ENCODE data around the gene ACOX2. TPM values are rescaled to one million over a fixed set of nuclear protein-coding genes. Genes with fewer than 3 reads are reported as not detected.

ACOX2 gene
- total and polyA plus RNA-seq, 2 of the 13 experiments (the other 11 are each of a cell fraction or from before 2014, with no cell fraction given): 42.6 to 98.5 TPM

DNA sequence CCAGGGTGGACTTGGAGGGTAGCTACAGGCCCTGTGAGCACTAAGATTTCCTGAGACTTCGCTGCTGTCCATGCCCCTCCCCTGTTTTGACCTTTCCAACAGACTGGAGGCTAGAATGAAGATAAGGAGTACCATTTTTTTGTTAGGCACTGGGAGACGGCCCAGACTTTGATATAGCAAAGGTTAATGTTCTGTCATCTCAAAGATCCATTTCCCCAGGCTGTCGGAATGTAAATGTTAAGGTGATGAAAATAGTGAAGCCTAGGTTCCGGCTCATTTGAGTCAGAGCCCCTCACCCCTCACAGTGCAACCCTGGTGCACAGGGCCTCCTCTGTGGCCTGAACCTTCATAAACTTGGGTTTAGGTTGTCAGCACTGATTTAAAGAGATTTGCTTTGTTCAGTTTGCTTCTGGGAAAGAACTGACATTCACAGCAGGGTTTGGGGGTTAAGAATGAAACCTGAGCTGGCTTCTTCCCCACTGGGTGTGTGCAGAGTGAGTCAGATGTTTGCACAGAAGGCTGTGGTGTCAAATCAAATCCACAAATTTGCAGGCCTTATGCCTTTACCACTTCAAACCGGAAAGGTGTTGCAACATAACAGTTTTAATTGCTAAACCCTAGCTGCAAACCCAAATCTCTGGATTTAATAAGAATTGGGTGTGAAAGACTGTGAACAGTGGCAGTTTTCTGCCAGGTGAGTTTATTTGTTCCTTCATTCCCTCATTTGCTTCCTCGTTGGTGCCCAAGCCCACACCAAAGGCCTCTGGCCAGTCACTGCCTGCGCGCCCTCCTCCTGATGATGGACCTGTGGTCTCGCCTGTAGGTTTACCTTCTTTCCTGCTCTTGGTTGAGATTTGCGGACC, 65.7 kb downstream of the ACOX2 start (continued):
- TF ChIP-seq SPEN (CRISPR knock-in tag; IDR thresholded peaks at IDR 0.05; ENCODE audit: low read depth) (peak; percentile 55; the same call in 1 of the 2 replicates), ASH2L (IDR thresholded peaks at IDR 0.05; ENCODE audit: insufficient read length, low read depth, low read length) (peak; percentile 60), ZNF709 (CRISPR knock-in tag; IDR thresholded peaks at IDR 0.05) (0 out of 2 replicates have a peak, but pooled peaks have one; percentile 65), PHF5A (CRISPR knock-in tag; IDR thresholded peaks at IDR 0.05; ENCODE audit: low read depth, unreplicated experiment) (no peak), EED (CRISPR knock-in tag; IDR thresholded peaks at IDR 0.05) (no peak), ZNF563 (CRISPR knock-in tag; IDR thresholded peaks at IDR 0.05) (no peak), TRIM24 (CRISPR knock-in tag; IDR thresholded peaks at IDR 0.05) (0 out of 2 replicates have a peak, but pooled peaks have one; percentile 37), BRCA1 (CRISPR knock-in tag; IDR thresholded peaks at IDR 0.05) (peak; percentile 83; the same call in 1 of the 2 replicates), JUN (CRISPR knock-in tag; IDR thresholded peaks at IDR 0.05) (peak; percentile 96), KDM5B (CRISPR knock-in tag; IDR thresholded peaks at IDR 0.05; ENCODE audit: borderline replicate concordance) (no peak), ZSCAN31 (CRISPR knock-in tag; IDR thresholded peaks at IDR 0.05; ENCODE audit: low read depth) (0 out of 2 replicates have a peak, but pooled peaks have one; percentile 56), NFKBIZ (CRISPR knock-in tag; IDR thresholded peaks at IDR 0.05) (0 out of 2 replicates have a peak, but pooled peaks have one; percentile 79), ZFP36 (IDR thresholded peaks at IDR 0.05; ENCODE audit: borderline replicate concordance, low read depth, low read length, partially characterized antibody) (no peak), FOXO1 (CRISPR knock-in tag; IDR thresholded peaks at IDR 0.05) (peak; percentile 55; the same call in 1 of the 2 replicates), FOXJ3 (CRISPR knock-in tag; IDR thresholded peaks at IDR 0.05; ENCODE audit: borderline replicate concordance) (peak; percentile 90), MEF2D (CRISPR knock-in tag; IDR thresholded peaks at IDR 0.05) (peak; percentile 60; the same call in 1 of the 2 replicates), ZNF343 (CRISPR knock-in tag; IDR thresholded peaks at IDR 0.05) (peak; percentile 81; the same call in 1 of the 2 replicates), SOX6 (IDR thresholded peaks at IDR 0.05) (no peak), SOX6 (CRISPR knock-in tag; IDR thresholded peaks at IDR 0.05) (peak; percentile 96), NFE2L2 (IDR thresholded peaks at IDR 0.05; ENCODE audit: low read length) (no peak), FOXA1 (IDR thresholded peaks at IDR 0.05) (peak; percentile 95), FOXA1 (CRISPR knock-in tag; IDR thresholded peaks at IDR 0.05) (peak; percentile 98), HHEX (CRISPR knock-in tag; IDR thresholded peaks at IDR 0.05) (peak; percentile 79)
- TF ChIP-seq, protein P1, sequence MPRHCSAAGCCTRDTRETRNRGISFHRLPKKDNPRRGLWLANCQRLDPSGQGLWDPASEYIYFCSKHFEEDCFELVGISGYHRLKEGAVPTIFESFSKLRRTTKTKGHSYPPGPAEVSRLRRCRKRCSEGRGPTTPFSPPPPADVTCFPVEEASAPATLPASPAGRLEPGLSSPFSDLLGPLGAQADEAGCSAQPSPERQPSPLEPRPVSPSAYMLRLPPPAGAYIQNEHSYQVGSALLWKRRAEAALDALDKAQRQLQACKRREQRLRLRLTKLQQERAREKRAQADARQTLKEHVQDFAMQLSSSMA (CRISPR knock-in tag; IDR thresholded peaks at IDR 0.05): no peak
- TF ChIP-seq, protein P2, sequence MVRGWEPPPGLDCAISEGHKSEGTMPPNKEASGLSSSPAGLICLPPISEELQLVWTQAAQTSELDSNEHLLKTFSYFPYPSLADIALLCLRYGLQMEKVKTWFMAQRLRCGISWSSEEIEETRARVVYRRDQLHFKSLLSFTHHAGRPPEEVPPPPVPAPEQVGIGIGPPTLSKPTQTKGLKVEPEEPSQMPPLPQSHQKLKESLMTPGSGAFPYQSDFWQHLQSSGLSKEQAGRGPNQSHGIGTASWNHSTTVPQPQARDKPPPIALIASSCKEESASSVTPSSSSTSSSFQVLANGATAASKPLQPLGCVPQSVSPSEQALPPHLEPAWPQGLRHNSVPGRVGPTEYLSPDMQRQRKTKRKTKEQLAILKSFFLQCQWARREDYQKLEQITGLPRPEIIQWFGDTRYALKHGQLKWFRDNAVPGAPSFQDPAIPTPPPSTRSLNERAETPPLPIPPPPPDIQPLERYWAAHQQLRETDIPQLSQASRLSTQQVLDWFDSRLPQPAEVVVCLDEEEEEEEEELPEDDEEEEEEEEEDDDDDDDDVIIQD (CRISPR knock-in tag; IDR thresholded peaks at IDR 0.05; ENCODE audit: low read depth): 0 out of 2 replicates have a peak, but pooled peaks have one; percentile 29
- TF ChIP-seq, protein P3, sequence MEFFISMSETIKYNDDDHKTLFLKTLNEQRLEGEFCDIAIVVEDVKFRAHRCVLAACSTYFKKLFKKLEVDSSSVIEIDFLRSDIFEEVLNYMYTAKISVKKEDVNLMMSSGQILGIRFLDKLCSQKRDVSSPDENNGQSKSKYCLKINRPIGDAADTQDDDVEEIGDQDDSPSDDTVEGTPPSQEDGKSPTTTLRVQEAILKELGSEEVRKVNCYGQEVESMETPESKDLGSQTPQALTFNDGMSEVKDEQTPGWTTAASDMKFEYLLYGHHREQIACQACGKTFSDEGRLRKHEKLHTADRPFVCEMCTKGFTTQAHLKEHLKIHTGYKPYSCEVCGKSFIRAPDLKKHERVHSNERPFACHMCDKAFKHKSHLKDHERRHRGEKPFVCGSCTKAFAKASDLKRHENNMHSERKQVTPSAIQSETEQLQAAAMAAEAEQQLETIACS (CRISPR knock-in tag; IDR thresholded peaks at IDR 0.05): no peak
- TF ChIP-seq, protein P4, sequence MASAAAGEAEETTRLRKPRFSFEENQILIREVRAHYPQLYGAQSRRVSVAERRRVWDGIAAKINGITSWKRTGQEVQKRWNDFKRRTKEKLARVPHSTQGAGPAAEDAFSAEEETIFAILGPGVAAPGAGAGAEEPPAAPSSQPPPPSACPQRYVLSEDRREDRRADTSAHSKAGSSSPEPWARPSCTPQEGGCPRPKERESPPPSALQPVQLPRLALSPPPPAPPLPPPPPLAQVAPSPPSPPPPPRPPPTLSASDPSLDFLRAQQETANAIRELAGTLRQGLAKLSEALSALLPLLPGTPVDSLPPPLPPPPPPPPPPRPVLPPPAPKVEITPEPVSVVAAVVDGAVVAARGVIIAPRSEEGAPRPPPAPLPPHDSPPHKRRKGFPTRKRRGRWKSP (CRISPR knock-in tag; IDR thresholded peaks at IDR 0.05): 0 out of 2 replicates have a peak, but pooled peaks have one; percentile 85
